HepG2 (cell line): ENCODE results near the gene HSF4. TPM values are rescaled to one million over a fixed set of nuclear protein-coding genes. Genes with fewer than 3 reads are reported as not detected.

Experiments used
- ATAC-seq: fragments of 200-7000 bp; cut with Tn5 transposase; 3 replicates; pipeline ENCODE4 v1.9.1; 2020; ENCODE audit warnings: mild to moderate bottlenecking, moderate library complexity
- BruUV-seq: library from RNA; stranded (reverse); fragments of 400-500 nt; replicated peaks from 2 replicates; lab custom pipeline; 2021; lab: Mats Ljungman, UMichigan
- CTCF ChIA-PET: fragments of 300-600 bp; formaldehyde crosslinking; extraction: SDS; loops from one replicate; lab custom pipeline; 2021; ENCODE audit warnings: low total read pairs, inconsistent platforms, low intra/inter-chr PET ratio; lab: Yijun Ruan, JAX
- POLR2A ChIA-PET: fragments of 350-600 bp; sonication (Branson Sonifier 250); formaldehyde crosslinking; loops from one replicate; lab custom pipeline; 2020; ENCODE audit warnings: antibody characterized with exemption, inconsistent platforms; lab: Yijun Ruan, JAX
- DNase-seq: peaks from one replicate; pipeline ENCODE4 v3.0.0-alpha.2; 2015; ENCODE audit warnings: low spot score
- FAIRE-seq: peaks from 3 replicates; lab custom pipeline; 2011; peaks lifted over from hg19 to GRCh38; lab: Jason Lieb, UNC
- H2AFZ ChIP-seq: one replicate; pipeline ENCODE4 v1.6.1; 2011; ENCODE audit warnings: low read length, inconsistent platforms
- H3K27ac ChIP-seq: fragments of 300-600 bp; 3 replicates; pipeline ENCODE4 v1.8.0; 2011; ENCODE audit warnings: mixed run types, mild to moderate bottlenecking, mixed read lengths, low read length, inconsistent platforms; ENCODE audit not compliant: insufficient read depth; ENCODE audit errors: extremely low read length
- H3K27me3 ChIP-seq, 2 experiments: fragments of 200-600 bp in 1 of 2; 2 replicates in 1 of 2; 3 replicates in 1 of 2; pipeline versions ENCODE4 v1.6.0 to v1.8.0; 2011; ENCODE audit warnings: low read length in 2 of 2, mild to moderate bottlenecking in 2 of 2, moderate library complexity in 2 of 2, inconsistent platforms in 1 of 2; ENCODE audit not compliant: insufficient read depth in 2 of 2, control insufficient read depth in 1 of 2
- H3K36me3 ChIP-seq, 2 experiments: fragments of 200-600 bp in 1 of 2; replicated peaks in 1 of 2; 2 replicates in 1 of 2; 3 replicates in 1 of 2; pipeline versions ENCODE4 v1.5.1 to v1.8.0; 2011; ENCODE audit warnings: low read length in 2 of 2, inconsistent platforms in 1 of 2; ENCODE audit not compliant: insufficient read depth in 2 of 2, control insufficient read depth in 1 of 2
- H3K4me1 ChIP-seq: 2 replicates; pipeline ENCODE4 v1.5.1; 2012; ENCODE audit warnings: low read length, inconsistent platforms; ENCODE audit not compliant: insufficient read depth
- H3K4me2 ChIP-seq: 2 replicates; pipeline ENCODE4 v1.6.0; 2011; ENCODE audit warnings: low read depth, low read length, inconsistent platforms
- H3K4me3 ChIP-seq, 3 experiments: fragments of 200-600 bp in 1 of 3; sonication (generic), shearing (Covaris generic) in 1 of 3; replicated peaks in 1 of 3; 2 replicates each; pipeline ENCODE4 v1.5.1; 2011 to 2016; ENCODE audit warnings: low read length in 3 of 3, inconsistent platforms in 2 of 3, low read depth in 2 of 3, mild to moderate bottlenecking in 2 of 3, control low read depth in 1 of 3, mixed read lengths in 1 of 3; ENCODE audit not compliant: insufficient read depth in 1 of 3
- H3K79me2 ChIP-seq: one replicate; pipeline ENCODE4 v1.6.1; 2011; ENCODE audit warnings: low read length, inconsistent platforms; ENCODE audit not compliant: insufficient read depth
- H3K9ac ChIP-seq: 2 replicates; pipeline ENCODE4 v1.6.0; 2011; ENCODE audit warnings: mild to moderate bottlenecking, low read depth, low read length, inconsistent platforms; ENCODE audit not compliant: insufficient read depth
- H3K9me3 ChIP-seq: 2 replicates; pipeline ENCODE4 v1.5.1; 2012; ENCODE audit warnings: mild to moderate bottlenecking, low read length
- H4K20me1 ChIP-seq: 2 replicates; pipeline ENCODE4 v1.6.0; 2011; ENCODE audit warnings: inconsistent platforms, mild to moderate bottlenecking, low read length, moderate library complexity; ENCODE audit not compliant: insufficient read depth
- AKAP8 ChIP-seq: sonication (generic); formaldehyde crosslinking; IDR thresholded peaks from 2 replicates; pipeline ENCODE4 v1.5.1; 2020; ENCODE audit warnings: mild to moderate bottlenecking, missing genetic modification reagents
- RBFOX2 ChIP-seq: fragments of 200-400 bp; formaldehyde crosslinking; IDR thresholded peaks from 2 replicates; pipeline ENCODE4 v1.6.1; 2017; ENCODE audit warnings: low read depth, mild to moderate bottlenecking, low read length
- WGBS: methylation state at CpG from one replicate; pipeline ENCODE4 v1.1.6; 2017; ENCODE audit warnings: low lambda C conversion rate; 5-methylcytosine and 5-hydroxymethylcytosine counted together
- in situ Hi-C: cut with HindIII; loops from 2 replicates; pipeline ENCODE4 v1.10.0; 2017; ENCODE audit warnings: low pct_unique_long_range_greater_than_20kb; ENCODE audit not compliant: extremely low pct_ligation_motif_present
- intact Hi-C: fragments of 100-400 bp; cut with micrococcal nuclease; formaldehyde crosslinking; loops from one replicate; pipeline ENCODE4 v1.10.0; 2022; ENCODE audit not compliant: unreplicated experiment
- polyA plus RNA-seq, 8 experiments: library from polyadenylated mRNA; depleted of rRNA in 3 of 8; stranded (reverse) in 7 of 8; unstranded in 1 of 8; fragments of >200 nt; fragmentation: Illumina TruSeq in 4 of 8; extraction: Trizol in 4 of 8; gene quantifications; 2 replicates each; pipeline versions ENCODE4 v1.2.1 to v1.2.3, GENCODE V29; 2011 to 2016; ENCODE audit warnings: low read depth in 4 of 8, missing spikeins in 1 of 8, mixed read lengths in 1 of 8; ENCODE audit not compliant: insufficient read depth in 1 of 8
- total RNA-seq, 5 experiments: library from RNA; depleted of rRNA; stranded (reverse); fragments of >200 nt; fragmentation: Illumina TruSeq; extraction: Trizol; gene quantifications; 2 replicates each; pipeline ENCODE4 v1.2.3, GENCODE V29; 2016; ENCODE audit warnings: low read depth in 1 of 5
- TF ChIP-seq, protein P1 (sequence below): sonication (generic); formaldehyde crosslinking; IDR thresholded peaks from 2 replicates; pipeline ENCODE4 v1.8.1; 2022; ENCODE audit warnings: low read depth, mild to moderate bottlenecking, missing genetic modification reagents
- TF ChIP-seq, protein P2 (sequence below): sonication (generic); formaldehyde crosslinking; IDR thresholded peaks from 2 replicates; pipeline ENCODE4 v1.8.0; 2022; ENCODE audit warnings: missing genetic modification reagents, mild to moderate bottlenecking, borderline replicate concordance

Gene HSF4
- total and polyA plus RNA-seq, 2 of the 13 experiments (the other 11 are each of a cell fraction or from before 2014, with no cell fraction given): 3.5 to 16.9 TPM

GRCh38 chr16:67163164-67163998 lies 1.2 kb upstream of the HSF4 start:
- FAIRE-seq: no peak
- CTCF ChIA-PET: no interaction called here
- H3K4me1 ChIP-seq: peaks cover 39% of the 10 kb centered on the region

More at GRCh38 chr16:67163164-67163998, 1.2 kb upstream of the HSF4 start:
- no peak for TF ChIP-seq AKAP8 (CRISPR knock-in tag)
- TF ChIP-seq RBFOX2: peak; percentile 41
- TF ChIP-seq, protein P1, sequence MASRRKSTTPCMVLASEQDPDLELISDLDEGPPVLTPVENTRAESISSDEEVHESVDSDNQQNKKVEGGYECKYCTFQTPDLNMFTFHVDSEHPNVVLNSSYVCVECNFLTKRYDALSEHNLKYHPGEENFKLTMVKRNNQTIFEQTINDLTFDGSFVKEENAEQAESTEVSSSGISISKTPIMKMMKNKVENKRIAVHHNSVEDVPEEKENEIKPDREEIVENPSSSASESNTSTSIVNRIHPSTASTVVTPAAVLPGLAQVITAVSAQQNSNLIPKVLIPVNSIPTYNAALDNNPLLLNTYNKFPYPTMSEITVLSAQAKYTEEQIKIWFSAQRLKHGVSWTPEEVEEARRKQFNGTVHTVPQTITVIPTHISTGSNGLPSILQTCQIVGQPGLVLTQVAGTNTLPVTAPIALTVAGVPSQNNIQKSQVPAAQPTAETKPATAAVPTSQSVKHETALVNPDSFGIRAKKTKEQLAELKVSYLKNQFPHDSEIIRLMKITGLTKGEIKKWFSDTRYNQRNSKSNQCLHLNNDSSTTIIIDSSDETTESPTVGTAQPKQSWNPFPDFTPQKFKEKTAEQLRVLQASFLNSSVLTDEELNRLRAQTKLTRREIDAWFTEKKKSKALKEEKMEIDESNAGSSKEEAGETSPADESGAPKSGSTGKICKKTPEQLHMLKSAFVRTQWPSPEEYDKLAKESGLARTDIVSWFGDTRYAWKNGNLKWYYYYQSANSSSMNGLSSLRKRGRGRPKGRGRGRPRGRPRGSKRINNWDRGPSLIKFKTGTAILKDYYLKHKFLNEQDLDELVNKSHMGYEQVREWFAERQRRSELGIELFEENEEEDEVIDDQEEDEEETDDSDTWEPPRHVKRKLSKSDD (CRISPR knock-in tag): peak; percentile 59; the same call in 1 of the 2 replicates
- TF ChIP-seq, protein P2, sequence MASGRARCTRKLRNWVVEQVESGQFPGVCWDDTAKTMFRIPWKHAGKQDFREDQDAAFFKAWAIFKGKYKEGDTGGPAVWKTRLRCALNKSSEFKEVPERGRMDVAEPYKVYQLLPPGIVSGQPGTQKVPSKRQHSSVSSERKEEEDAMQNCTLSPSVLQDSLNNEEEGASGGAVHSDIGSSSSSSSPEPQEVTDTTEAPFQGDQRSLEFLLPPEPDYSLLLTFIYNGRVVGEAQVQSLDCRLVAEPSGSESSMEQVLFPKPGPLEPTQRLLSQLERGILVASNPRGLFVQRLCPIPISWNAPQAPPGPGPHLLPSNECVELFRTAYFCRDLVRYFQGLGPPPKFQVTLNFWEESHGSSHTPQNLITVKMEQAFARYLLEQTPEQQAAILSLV (CRISPR knock-in tag): no peak
- WGBS: 98% methylated on average over 99 of the region's 99 CpGs
- no peak overlapping the region for H3K4me2 ChIP-seq
- no peaks in the 10 kb centered on the region for H3K79me2 ChIP-seq
- no peak overlapping the region for H3K27ac ChIP-seq
- H3K36me3 ChIP-seq: no peaks in the 10 kb centered on the region
- H4K20me1 ChIP-seq: no peaks in the 10 kb centered on the region
- BruUV-seq: no TSS peak
- no peak overlapping the region for H3K4me3 ChIP-seq
- no peak overlapping the region for H3K9ac ChIP-seq
- DNase-seq: no peak
- ATAC-seq: no peak
- intact Hi-C loops (no loop called here), in situ Hi-C loops (no loop called here)
- peaks cover 9 to 33% of the 10 kb centered on the region in 2 experiments for H3K27me3 ChIP-seq
- H2AFZ ChIP-seq: no peak overlapping the region
- no peaks in the 10 kb centered on the region for H3K9me3 ChIP-seq
- POLR2A ChIA-PET: no interaction called here
